ENCODE measurements around the gene CTU2.

DNA sequence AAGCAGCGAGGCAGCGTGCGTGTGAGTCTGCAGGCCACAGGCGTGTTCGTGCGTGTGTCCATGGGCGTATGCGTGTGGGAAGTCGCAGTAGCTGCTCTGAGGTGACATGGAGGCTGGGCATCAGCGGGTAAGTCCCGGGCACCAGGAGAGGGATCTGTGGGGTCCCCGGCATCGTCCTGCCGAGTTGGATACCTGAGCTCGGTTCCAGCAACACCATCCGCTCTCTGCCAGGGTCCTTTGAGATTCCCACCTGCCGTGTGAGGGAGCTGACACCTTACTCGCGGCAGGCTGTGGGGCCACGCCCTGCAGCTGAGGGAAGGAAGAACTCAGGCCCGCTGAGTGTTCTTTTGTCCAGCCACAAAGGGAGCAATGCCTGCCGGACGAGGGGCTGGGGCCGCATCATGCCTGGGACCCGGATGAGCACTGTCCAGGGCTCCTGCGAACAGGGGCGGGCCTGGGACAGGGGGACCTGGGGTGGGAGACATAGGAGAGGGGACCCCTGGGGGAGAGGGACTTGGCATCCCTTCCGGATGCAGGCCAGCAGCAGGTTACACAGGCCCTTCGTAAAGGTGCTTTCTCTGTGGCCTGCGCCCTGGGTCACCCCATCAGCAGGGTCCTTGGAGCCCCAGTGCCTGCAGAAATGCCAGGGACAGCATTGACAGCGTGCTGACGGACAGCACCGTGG is 15.0 kb upstream of the CTU2 start:
- TF ChIP-seq HDAC6 (IDR thresholded peaks at IDR 0.05; ENCODE audit: low read depth, low read length), result no peak
- TF ChIP-seq, protein P1, sequence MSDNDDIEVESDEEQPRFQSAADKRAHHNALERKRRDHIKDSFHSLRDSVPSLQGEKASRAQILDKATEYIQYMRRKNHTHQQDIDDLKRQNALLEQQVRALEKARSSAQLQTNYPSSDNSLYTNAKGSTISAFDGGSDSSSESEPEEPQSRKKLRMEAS (IDR thresholded peaks at IDR 0.05), result no peak

Data from H1 (cell line).